Hepatocyte (in vitro differentiated cells): ENCODE data around the gene PARP3. TPM values are rescaled to one million over a fixed set of nuclear protein-coding genes. Genes with fewer than 3 reads are reported as not detected.

Experiments used
- DNase-seq: peaks from one replicate; pipeline ENCODE4 v3.0.0-alpha.2; 2016; ENCODE audit warnings: low spot score
- H2AFZ ChIP-seq: fragments of 200-600 bp; sonication (generic); 2 replicates; pipeline ENCODE4 v1.6.0; 2016; ENCODE audit warnings: antibody characterized with exemption, mild to moderate bottlenecking
- H3K27ac ChIP-seq: fragments of 200-600 bp; sonication (generic); 2 replicates; pipeline ENCODE4 v1.5.1; 2016; ENCODE audit warnings: mild to moderate bottlenecking
- H3K27me3 ChIP-seq: fragments of 200-600 bp; sonication (generic); 2 replicates; pipeline ENCODE4 v1.6.1; 2016
- H3K36me3 ChIP-seq: fragments of 200-600 bp; sonication (generic); replicated peaks from 2 replicates; pipeline ENCODE4 v1.5.1; 2016; ENCODE audit warnings: low read depth; ENCODE audit not compliant: insufficient read depth
- H3K4me1 ChIP-seq: fragments of 200-600 bp; sonication (generic); 2 replicates; pipeline ENCODE4 v1.5.1; 2016; ENCODE audit warnings: mild to moderate bottlenecking, moderate library complexity; ENCODE audit not compliant: insufficient read depth
- H3K4me2 ChIP-seq: fragments of 200-600 bp; sonication (generic); 2 replicates; pipeline ENCODE4 v1.6.0; 2016
- H3K4me3 ChIP-seq: fragments of 200-600 bp; sonication (generic); 2 replicates; pipeline ENCODE4 v1.5.1; 2016; ENCODE audit warnings: mild to moderate bottlenecking
- H3K79me2 ChIP-seq: fragments of 200-600 bp; sonication (generic); 2 replicates; pipeline ENCODE4 v1.6.0; 2017; ENCODE audit warnings: mild to moderate bottlenecking
- H3K9me2 ChIP-seq: fragments of 200-600 bp; sonication (generic); replicated peaks from 2 replicates; pipeline ENCODE4 v1.6.0; 2017; ENCODE audit warnings: mild to moderate bottlenecking; ENCODE audit not compliant: insufficient read depth
- H3K9me3 ChIP-seq: fragments of 200-600 bp; sonication (generic); 2 replicates; pipeline ENCODE4 v1.5.1; 2016; ENCODE audit warnings: low read depth, mild to moderate bottlenecking
- H4K20me1 ChIP-seq: fragments of 200-600 bp; sonication (generic); 2 replicates; pipeline ENCODE4 v1.6.0; 2016; ENCODE audit warnings: mild to moderate bottlenecking; ENCODE audit not compliant: insufficient read depth, poor library complexity, severe bottlenecking
- EZH2 ChIP-seq: fragments of 200-600 bp; sonication (generic); IDR thresholded peaks from 2 replicates; pipeline ENCODE4 v1.6.1; 2016; ENCODE audit warnings: antibody characterized with exemption, mild to moderate bottlenecking, borderline replicate concordance
- EZH2phosphoT487 ChIP-seq: fragments of 200-600 bp; sonication (generic); IDR thresholded peaks from one replicate; pipeline ENCODE4 v1.6.1; 2018; ENCODE audit warnings: antibody characterized with exemption, mild to moderate bottlenecking, low read depth, moderate library complexity; ENCODE audit not compliant: unreplicated experiment, severe bottlenecking
- WGBS: methylation state at CpG from one replicate; pipeline ENCODE4 v1.1.6; 2016; ENCODE audit warnings: low lambda C conversion rate; ENCODE audit errors: missing lambda C conversion rate; 5-methylcytosine and 5-hydroxymethylcytosine counted together
- polyA plus RNA-seq: library from polyadenylated mRNA; unstranded; fragments of >200 nt; fragmentation: Nextera tagmentation; extraction: Ambion mirVana; gene quantifications from 2 replicates; pipeline ENCODE4 v1.2.1, GENCODE V29; 2016
- total RNA-seq: library from RNA; depleted of rRNA; stranded (reverse); fragments of >200 nt; gene quantifications from 2 replicates; pipeline ENCODE4 v1.2.3, GENCODE V29; 2014
- TF ChIP-seq, protein P1 (sequence below): fragments of 200-600 bp; sonication (generic); IDR thresholded peaks from 2 replicates; pipeline ENCODE4 v1.5.1; 2016; ENCODE audit warnings: antibody characterized with exemption, mild to moderate bottlenecking; ENCODE audit not compliant: poor library complexity

The PARP3 gene
- total and polyA plus RNA-seq, 2 experiments from 2014 or later = 9.3 to 10.3 TPM

- 94% methylated on average over 11 of the region's 11 CpGs for WGBS
- Histone ChIP-seq H3K27ac (no peak overlapping the region), H3K9me3 (no peaks in the 10 kb centered on the region), H3K79me2 (peaks cover 26% of the 10 kb centered on the region), H4K20me1 (no peaks in the 10 kb centered on the region), H2AFZ (no peak overlapping the region), H3K27me3 (no peaks in the 10 kb centered on the region), H3K4me1 (peaks cover 39% of the 10 kb centered on the region), H3K9me2 (no peaks in the 10 kb centered on the region), H3K4me3 (no peak overlapping the region), H3K36me3 (no peaks in the 10 kb centered on the region), H3K4me2 (no peak overlapping the region)
- no peak for DNase-seq
- TF ChIP-seq EZH2phosphoT487 = no peak
- TF ChIP-seq, protein P1, sequence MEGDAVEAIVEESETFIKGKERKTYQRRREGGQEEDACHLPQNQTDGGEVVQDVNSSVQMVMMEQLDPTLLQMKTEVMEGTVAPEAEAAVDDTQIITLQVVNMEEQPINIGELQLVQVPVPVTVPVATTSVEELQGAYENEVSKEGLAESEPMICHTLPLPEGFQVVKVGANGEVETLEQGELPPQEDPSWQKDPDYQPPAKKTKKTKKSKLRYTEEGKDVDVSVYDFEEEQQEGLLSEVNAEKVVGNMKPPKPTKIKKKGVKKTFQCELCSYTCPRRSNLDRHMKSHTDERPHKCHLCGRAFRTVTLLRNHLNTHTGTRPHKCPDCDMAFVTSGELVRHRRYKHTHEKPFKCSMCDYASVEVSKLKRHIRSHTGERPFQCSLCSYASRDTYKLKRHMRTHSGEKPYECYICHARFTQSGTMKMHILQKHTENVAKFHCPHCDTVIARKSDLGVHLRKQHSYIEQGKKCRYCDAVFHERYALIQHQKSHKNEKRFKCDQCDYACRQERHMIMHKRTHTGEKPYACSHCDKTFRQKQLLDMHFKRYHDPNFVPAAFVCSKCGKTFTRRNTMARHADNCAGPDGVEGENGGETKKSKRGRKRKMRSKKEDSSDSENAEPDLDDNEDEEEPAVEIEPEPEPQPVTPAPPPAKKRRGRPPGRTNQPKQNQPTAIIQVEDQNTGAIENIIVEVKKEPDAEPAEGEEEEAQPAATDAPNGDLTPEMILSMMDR = no peak
- TF ChIP-seq EZH2 = no peak
These were observed 29.2 kb downstream of the PARP3 start for GRCh38 chr3:51971350-51971749.

- no peaks in the 10 kb centered on the region for H4K20me1 ChIP-seq
- H3K79me2 ChIP-seq = peaks cover 18% of the 10 kb centered on the region
- peak overlapping the region; percentile 97 for H3K27ac ChIP-seq
- no peaks in the 10 kb centered on the region for H3K36me3 ChIP-seq
- H3K4me2 ChIP-seq = peak overlapping the region; percentile 99
- DNase-seq = peak; percentile 49
- H3K4me3 ChIP-seq = peak overlapping the region; percentile 57
- H3K4me1 ChIP-seq = peaks cover 20% of the 10 kb centered on the region
- H2AFZ ChIP-seq = peak overlapping the region; percentile 90
- 52% methylated on average over 25 of the region's 30 CpGs for WGBS
- no peaks in the 10 kb centered on the region for H3K9me2 ChIP-seq
- TF ChIP-seq EZH2 = no peak
- TF ChIP-seq, protein P1 = no peak
- TF ChIP-seq EZH2phosphoT487 = no peak
- no peaks in the 10 kb centered on the region for H3K27me3 ChIP-seq
- H3K9me3 ChIP-seq = no peaks in the 10 kb centered on the region
These were observed 32.3 kb downstream of the PARP3 start for GRCh38 chr3:51974277-51974962.

DNA sequence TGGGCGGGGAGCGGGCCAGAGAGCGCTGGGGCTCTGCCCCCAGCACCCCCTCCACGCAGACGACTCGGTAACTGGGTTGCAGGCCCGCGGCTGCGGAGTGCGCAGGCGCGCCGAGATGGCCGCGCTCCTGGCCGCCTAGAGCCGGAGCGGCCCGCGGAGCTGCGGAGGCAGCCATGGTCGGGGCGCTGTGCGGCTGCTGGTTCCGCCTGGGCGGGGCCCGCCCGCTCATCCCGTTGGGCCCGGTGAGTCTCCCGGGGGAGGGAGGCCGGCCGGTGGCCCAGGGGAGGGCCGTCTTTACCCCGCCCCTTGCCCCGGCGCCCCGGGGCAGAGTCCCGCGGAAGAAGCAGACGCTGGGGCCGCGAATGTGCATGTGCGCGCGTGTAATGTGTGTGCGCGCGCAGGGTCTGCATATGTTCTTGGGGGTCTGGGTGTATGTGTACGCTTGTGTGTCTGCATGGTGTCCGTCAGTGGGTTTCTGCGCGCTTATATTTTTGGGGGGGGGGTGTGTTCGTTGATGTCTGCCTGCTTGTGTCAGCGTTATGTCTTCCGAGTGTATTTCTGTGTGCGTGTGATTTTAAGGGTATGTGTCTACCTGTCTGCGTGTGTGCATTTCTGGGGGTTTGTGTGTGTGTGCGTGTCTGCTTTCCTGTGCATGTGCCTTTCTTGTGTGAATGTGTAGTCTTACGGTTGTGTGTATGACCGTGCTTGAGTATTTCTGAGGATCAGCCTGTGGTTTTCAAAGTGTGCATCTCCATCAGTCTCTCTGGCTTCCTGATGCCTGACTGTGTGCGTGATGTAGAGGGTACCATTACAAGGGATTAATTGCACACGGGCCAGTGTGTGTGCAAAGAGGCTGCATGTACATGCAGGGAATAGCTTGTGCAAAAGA is 33.0 kb downstream of the PARP3 start, which contains the start of gene ABHD14A:
TSS of gene ABHD14A (plus strand) at position 102 of the 889 bp plus-strand sequence. CDS start at position 174, 72 bp downstream.
- TF ChIP-seq EZH2phosphoT487 (no peak), EZH2 (no peak)
- TF ChIP-seq, protein P1 = no peak
- H3K36me3 ChIP-seq = no peaks in the 10 kb centered on the region
- no peaks in the 10 kb centered on the region for H3K9me3 ChIP-seq
- WGBS = 5% methylated on average over 47 of the region's 63 CpGs
- no peaks in the 10 kb centered on the region for H3K27me3 ChIP-seq
- peak within 1 kb of the TSS; percentile 99 for H3K4me2 ChIP-seq
- H3K9me2 ChIP-seq = no peaks in the 10 kb centered on the region
- peak within 1 kb of the TSS; percentile 90 for H2AFZ ChIP-seq
- peak; percentile 89 for DNase-seq
- peak within 1 kb of the TSS; percentile 97 for H3K27ac ChIP-seq
- peaks cover 20% of the 10 kb centered on the region for H3K4me1 ChIP-seq
- peaks cover 18% of the 10 kb centered on the region for H3K79me2 ChIP-seq
- no peaks in the 10 kb centered on the region for H4K20me1 ChIP-seq
- peak within 1 kb of the TSS; percentile 57 for H3K4me3 ChIP-seq
